Loucy (cell line): ENCODE results near the gene VWA5B1.

ENCODE experiments used
- CTCF ChIP-seq: fragments of 200-600 bp; sonication (generic); conservative IDR thresholded peaks from 2 replicates; pipeline ENCODE4 v1.5.1; 2014; ENCODE audit warnings: mild to moderate bottlenecking, antibody characterized with exemption, low read length
- EZH2phosphoT487 ChIP-seq: fragments of 200-600 bp; IDR thresholded peaks from 2 replicates; pipeline ENCODE4 v1.6.1; 2018; ENCODE audit warnings: antibody characterized with exemption, mild to moderate bottlenecking, moderate library complexity, borderline replicate concordance

DNA sequence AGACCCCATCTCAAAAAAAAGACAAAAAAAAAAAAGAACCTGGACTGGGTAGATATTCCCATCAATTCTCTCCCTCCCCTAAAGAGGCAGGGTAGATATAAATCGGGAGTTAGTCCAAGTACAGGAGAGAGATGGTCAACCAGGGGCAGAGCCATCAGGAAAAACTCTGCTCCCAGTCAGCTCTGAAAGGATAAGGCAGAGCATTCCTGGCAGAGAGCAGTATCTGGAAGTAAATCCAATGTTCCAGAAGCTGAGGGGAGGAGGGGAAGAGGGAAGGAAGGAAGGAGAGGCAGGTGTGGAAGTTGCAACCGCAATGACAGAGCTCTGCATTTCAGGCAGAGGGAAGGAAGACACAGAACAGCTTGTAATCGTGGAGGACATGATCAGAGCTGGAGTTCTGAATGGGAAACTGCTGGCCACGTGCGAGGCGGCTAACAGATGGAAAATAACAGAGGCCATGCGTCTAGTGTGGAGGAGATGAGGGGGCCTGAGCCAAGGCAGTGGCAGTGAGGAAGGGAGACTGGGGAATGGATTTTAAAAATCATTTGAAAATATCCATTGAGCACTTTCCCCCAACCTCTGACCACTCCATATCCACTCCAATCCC, 15.3 kb upstream of the VWA5B1 start:
- TF ChIP-seq CTCF (no peak), EZH2phosphoT487 (no peak)
